ENCODE measurements around the gene ITSN1.

ITSN1 gene

GRCh38 chr21:33762803-33763581 lies 120.7 kb downstream of the ITSN1 start:
- no peak for TF ChIP-seq CTCF (IDR thresholded peaks at IDR 0.05; ENCODE audit: control extremely low read depth, extremely low read depth, low read depth, missing control alignments)
- ChIA-PET POLR2A (no interaction called here), CTCF (interaction anchor here (1.3 kb wide), 1 partner anchor 26 kb away, joined by 3 read pairs; no protein-coding TSS in a partner anchor)
- DNase-seq (ENCODE audit: extremely low spot score) = no peak

- DNase-seq (ENCODE audit: extremely low spot score) = no peak
- CTCF ChIA-PET = interaction anchor here (1.3 kb wide), 1 partner anchor 26 kb away, joined by 3 read pairs; no protein-coding TSS in a partner anchor
- TF ChIP-seq CTCF (IDR thresholded peaks at IDR 0.05; ENCODE audit: control extremely low read depth, extremely low read depth, low read depth, missing control alignments) = no peak
- POLR2A ChIA-PET = no interaction called here
These were observed 121.2 kb downstream of the ITSN1 start for GRCh38 chr21:33763582-33763899.

- ChIA-PET CTCF (interaction anchor here (1.0 to 1.3 kb wide), 2 partner anchors 9 kb away, joined by 4 to 6 read pairs; no protein-coding TSS in a partner anchor), POLR2A (no interaction called here)
These were observed 124.9 kb downstream of the ITSN1 start for GRCh38 chr21:33767236-33767635.

GRCh38 chr21:33767960-33768359 lies 125.7 kb downstream of the ITSN1 start:
- no peak for DNase-seq (ENCODE audit: extremely low spot score)
- ChIA-PET CTCF (no interaction called here), POLR2A (no interaction called here)
- no peak for TF ChIP-seq CTCF (IDR thresholded peaks at IDR 0.05; ENCODE audit: control extremely low read depth, extremely low read depth, low read depth, missing control alignments)

More at GRCh38 chr21:33767236-33767635, 124.9 kb downstream of the ITSN1 start:
- DNase-seq (ENCODE audit: extremely low spot score) = no peak
- no peak for TF ChIP-seq CTCF (IDR thresholded peaks at IDR 0.05; ENCODE audit: control extremely low read depth, extremely low read depth, low read depth, missing control alignments)

- no peak for TF ChIP-seq CTCF (IDR thresholded peaks at IDR 0.05; ENCODE audit: control extremely low read depth, extremely low read depth, low read depth, missing control alignments)
- CTCF ChIA-PET = no interaction called here
- no peak for DNase-seq (ENCODE audit: extremely low spot score)
- POLR2A ChIA-PET = no interaction called here
These were observed 126.8 kb downstream of the ITSN1 start for GRCh38 chr21:33769057-33769456.

- no peak for DNase-seq (ENCODE audit: extremely low spot score)
- CTCF ChIA-PET = no interaction called here
- POLR2A ChIA-PET = no interaction called here
- TF ChIP-seq CTCF (IDR thresholded peaks at IDR 0.05; ENCODE audit: control extremely low read depth, extremely low read depth, low read depth, missing control alignments) = no peak
These were observed 128.2 kb downstream of the ITSN1 start for GRCh38 chr21:33770542-33770941.

Data from GM10248 (cell line).